SW480 (cell line): Measurements from ENCODE around the gene STN1.

Source experiments
- DNase-seq: peaks from one replicate; pipeline ENCODE4 v3.0.0-alpha.2; 2016; ENCODE audit warnings: low spot score

STN1 gene

GRCh38 chr10:103843854-103844570 is 74.0 kb downstream of the STN1 start:
- DNase-seq, result no peak

- DNase-seq, result no peak
These were observed 74.9 kb downstream of the STN1 start for GRCh38 chr10:103843045-103843444.

- DNase-seq, result no peak
These were observed 75.4 kb downstream of the STN1 start for GRCh38 chr10:103842605-103843004.

GRCh38 chr10:103841519-103841918 is 76.5 kb downstream of the STN1 start:
- no peak for DNase-seq

- no peak for DNase-seq
These were observed 77.3 kb downstream of the STN1 start for GRCh38 chr10:103840740-103841070.

GRCh38 chr10:103839872-103840739 is 77.9 kb downstream of the STN1 start:
- no peak for DNase-seq

GRCh38 chr10:103839519-103839871 is 78.5 kb downstream of the STN1 start:
- DNase-seq, result no peak

- DNase-seq, result no peak
These were observed 79.0 kb downstream of the STN1 start for GRCh38 chr10:103838862-103839518.

GRCh38 chr10:103838070-103838395 is 80.0 kb downstream of the STN1 start:
- no peak for DNase-seq

- DNase-seq, result no peak
These were observed 80.5 kb downstream of the STN1 start for GRCh38 chr10:103837370-103838069.

GRCh38 chr10:103836861-103837260 is 81.1 kb downstream of the STN1 start:
- no peak for DNase-seq

GRCh38 chr10:103836273-103836672 is 81.7 kb downstream of the STN1 start:
- no peak for DNase-seq

GRCh38 chr10:103835096-103836050 is 82.6 kb downstream of the STN1 start:
- DNase-seq, result no peak

- no peak for DNase-seq
These were observed 83.4 kb downstream of the STN1 start for GRCh38 chr10:103834436-103835095.

- DNase-seq, result no peak
These were observed 84.1 kb downstream of the STN1 start for GRCh38 chr10:103833731-103834365.

- DNase-seq, result no peak
These were observed 85.2 kb downstream of the STN1 start for GRCh38 chr10:103832806-103833205.
